NCI-H748 (cell line): ENCODE measurements around the gene CPM.
A peak's percentile ranks its signal among the peaks of the same experiment; 100 is the strongest.

ENCODE experiments used
- DNase-seq: peaks from one replicate; lab custom pipeline; 2025; ENCODE audit not compliant: unreplicated experiment; lab: John Stamatoyannopoulos, UW

Gene CPM

DNA sequence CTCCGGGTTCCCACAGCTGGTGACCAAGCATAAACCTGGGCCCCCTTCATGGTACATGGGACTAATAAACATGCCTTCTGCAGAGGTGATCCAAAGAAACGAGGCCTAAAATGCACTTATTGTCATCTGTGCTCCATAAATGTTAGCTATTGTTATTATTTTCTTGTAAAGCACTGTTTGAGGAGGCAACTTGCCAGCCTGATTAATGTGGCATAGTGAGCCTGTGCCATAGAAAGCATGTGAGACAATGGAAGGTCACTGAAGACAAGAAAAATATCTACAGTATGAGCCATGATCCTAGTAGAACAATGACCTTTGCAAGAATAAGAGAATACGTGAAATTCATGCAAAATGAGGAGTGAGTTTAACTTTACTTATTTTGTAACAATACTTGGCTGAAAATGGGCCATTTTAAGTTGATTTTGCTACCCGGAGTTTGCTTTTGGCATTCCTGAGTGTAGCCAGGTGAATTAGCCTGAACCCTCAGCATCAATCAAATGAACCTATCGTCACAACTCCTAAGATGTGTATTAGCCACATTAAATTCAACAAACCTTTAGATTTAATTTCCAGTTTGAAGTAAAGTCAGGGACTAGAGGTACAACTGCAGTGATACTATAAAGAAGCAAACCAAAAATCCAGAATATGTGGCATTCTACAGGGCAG, 52.2 kb downstream of the CPM start:
- DNase-seq, result no peak

DNA sequence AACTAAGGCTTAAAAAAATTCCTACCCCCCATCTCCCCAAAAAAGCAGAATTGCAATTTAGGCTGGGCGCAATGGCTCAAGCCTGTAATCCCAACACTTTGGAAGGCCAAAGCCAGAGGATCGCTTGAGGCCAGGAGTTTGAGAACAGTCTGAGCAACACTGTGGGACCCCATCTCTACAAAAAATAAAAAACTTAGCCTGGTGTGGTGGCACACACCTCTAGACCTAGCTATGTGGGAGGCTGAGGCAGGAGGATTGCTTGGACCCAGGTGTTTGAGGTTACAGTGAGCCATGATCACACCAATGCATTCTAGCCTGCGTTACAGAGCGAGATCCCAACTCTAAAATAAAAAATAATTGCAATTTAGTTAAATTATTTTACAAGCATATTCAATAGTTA, 54.1 kb downstream of the CPM start:
- DNase-seq, result no peak

DNA sequence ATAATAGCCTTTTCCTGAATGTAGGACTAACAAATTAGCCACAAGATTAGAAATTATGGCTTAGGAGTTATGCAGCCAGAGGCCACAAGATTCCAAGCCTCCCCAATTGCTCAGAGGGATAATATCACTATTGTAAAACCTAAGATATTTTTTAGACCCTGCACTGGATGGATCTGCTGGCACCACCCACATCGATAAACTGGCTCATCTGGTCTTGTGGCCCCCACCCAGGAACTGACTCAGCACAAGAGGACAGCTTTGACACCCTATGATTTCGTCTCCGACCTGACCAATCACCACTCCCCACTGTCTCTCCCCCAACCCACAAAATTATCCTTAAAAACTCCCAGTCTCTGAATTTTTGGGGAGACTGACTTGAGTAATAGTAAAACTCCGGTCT, 54.7 kb downstream of the CPM start:
- no peak for DNase-seq

DNA sequence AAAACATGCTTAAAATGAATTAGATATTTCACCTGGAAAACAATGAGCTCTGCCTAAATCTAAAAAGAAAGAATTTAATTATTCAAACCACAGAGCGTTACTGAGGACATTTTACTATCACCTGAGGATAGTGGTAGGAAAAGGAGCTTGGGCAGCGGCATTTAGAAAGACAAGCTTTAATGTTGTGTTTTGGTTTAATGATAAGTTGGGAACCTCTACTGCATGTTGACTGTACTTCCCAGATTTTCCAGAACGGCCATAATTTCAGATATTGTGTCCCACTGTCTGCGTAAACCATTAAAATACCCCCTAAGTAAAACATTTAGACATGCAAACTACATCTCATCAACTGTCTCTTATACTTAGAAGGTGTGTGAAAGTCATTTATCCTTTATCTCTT, 55.4 kb downstream of the CPM start:
- no peak for DNase-seq

DNA sequence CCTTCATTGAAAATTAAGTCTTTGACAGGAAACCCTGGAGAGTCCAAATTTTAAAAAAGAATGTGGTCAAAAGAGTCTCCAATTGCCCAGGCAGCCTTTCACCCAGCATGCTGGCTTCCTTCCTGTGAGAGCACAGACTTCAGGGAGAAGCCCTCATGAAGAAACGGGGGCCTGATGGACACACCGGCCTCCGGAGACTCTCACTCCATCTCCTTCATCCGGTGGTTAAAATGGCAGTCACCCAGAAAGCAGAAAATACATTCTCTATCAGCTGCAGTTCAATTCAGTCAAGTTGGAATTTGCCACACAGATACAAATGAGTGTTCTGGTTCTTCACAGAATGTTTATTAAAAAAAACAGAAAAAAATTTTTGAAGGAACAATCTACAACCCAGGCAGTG, 56.5 kb downstream of the CPM start:
- DNase-seq, result no peak

DNA sequence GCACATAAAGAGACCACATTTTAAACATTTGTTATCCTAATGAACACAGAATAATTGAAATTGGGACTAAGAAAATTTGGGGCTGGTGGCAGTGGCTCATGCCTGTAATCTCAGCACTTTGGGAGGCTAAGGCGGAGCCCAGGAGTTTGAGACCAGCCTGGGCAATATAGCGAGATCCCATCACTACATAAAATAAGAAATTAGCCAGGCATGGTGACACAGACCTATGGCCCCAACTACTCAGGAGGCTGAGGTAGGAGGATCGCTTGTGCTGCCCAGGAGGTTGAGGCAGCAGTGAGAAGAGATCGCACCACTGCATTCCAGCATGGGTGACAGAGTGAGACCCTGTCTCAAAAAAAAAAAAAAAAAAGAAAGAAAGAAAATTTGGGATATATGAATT, 59.7 kb downstream of the CPM start:
- no peak for DNase-seq

DNA sequence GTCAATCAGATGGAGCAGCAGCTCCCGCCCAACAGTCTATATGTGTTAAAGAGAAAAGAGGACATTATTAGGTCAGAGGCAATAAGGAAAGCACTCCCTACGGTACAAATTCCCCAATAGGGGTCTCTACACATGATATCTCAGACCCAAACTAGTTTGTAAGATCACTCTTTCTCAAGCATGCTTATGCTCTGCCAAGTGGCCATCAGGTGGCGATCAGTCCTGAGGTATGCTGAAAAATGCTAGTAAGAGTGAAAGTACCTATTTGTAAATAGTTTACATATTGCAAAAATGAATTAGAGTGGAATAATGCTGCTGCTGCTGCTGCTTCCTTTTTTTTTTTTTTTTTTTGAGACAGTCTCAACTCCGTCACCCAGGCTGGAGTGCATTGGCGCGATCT, 61.0 kb downstream of the CPM start:
- DNase-seq, result no peak

DNA sequence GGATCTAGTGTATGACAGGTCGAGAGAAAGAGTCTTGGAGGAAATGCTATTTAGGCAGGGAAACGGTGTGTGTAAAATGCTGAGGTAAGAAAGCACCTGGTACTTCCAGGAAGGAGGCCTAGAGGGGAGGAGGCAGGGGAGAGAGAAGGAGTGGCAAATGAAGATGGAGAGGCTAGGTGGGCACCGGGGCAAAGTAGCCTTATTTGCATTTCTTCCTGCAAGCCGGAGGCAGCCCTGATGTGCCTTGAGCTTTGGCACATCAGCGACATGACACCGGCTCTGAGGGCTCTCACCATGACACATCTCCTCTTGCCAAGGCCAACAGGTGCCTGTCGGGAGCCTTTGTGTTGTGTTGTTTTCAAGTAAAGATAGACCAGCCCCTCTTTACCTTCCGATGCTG, 61.6 kb downstream of the CPM start:
- DNase-seq, result no peak

DNA sequence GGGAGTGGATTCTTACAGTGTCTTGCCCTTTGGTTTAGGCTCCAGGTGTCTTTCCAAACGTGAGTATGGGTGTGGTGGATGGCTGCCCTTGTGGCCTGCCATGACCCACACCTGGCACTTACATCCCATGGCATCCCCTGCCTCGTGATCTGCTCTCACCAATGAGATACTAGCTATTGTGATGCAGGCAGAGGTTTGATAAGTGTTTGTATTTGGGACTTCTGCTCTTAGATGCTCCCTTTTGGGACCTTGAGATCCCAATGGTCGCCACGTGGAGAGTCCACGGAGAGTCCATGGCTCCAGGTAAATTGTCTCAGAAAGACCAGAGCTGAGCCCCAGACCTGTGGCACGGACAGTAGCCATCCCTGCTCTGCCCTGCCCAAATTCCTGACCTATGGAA, 62.5 kb downstream of the CPM start:
- DNase-seq, result no peak

DNA sequence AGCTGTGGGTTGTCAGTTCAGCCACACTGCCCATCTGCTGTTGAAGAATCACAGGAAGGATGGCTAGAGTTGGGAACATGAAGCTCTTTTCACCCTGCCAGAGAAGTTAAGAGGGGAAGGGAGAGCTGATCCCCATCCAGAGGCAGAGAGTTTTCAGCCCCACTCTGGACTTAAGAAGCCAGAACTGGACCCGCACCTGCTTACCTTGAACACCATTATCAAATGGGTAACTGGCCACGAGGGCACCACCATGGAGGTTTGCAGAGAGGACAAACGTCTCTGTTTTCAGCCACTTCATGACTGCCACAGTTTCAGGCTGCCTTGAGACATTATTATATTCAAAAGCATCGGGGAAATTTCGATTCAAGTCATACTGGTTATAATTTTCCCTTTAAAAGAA, 63.0 kb downstream of the CPM start:
- no peak for DNase-seq

DNA sequence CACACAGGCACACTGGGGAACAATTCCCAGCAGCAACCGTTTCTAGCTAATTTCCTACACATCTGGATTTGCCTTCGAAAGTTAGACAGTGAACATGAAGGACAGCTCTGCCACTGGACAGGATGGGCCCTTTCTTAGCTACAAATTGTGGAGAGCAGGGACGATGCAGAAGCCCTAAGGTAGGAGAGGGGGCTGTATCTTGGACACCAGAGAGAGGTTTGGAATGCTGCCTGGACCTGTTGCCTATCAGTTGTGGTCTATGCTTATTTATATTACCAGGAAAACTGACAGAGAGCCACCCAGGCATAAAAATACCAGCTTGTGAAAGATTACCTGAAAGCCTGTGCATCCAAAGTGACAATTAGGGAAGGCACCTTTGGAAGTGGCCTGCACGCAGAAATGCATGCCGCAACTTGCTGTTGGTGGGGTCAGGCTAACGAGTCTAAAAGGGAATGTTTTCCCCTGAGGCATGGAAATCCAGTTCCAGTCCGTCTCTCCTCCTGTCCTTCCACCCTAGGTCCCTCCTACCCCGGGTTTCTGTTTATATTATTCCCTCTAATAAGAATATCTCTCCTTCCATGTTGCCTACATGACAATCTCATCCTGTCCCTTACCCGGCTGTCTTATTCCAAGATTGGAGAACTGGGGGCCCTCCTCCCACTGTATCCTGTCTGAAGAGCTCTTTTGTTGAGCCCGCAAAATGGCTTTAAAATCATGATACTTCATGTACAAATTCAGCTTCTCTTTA, 64.8 kb downstream of the CPM start:
- no peak for DNase-seq

DNA sequence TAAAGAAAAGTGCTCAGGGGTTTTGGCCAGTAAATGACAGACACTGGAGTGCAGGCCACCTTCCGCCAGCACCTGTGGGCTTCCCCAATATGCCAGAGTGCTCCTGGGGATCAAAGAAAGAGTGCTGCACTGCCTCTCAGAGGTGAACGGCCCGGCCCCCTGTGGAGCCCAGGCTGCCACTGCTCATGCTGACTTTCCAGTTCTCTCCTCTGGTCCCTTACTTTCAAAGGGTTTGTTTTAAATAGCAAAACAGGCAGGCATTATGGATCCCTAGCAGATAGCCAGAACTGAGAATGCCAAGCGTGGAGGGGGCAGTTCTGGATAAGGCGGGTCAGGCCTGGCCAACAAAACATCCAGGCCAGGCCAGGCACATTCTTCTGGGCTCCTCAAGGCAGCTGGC, 65.4 kb downstream of the CPM start:
- DNase-seq, result no peak

DNA sequence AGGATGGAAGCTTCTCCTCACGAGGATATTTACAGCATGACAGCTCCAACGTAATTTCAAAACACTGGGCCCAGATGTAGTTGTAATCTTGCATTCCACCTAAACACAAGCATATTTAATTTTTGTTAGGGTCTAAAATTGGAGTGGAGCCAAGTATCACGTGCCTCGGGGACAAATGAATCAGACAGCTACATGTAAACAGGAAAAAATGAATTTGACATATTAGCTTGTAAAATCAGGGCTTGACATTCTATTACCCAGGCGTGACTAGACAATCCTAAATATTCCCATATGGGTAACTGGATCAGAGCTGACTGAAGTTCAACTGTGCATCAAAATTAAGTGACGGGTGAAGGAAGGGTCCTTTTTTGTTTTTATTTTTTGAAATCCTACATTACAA, 66.0 kb downstream of the CPM start:
- DNase-seq, result no peak

DNA sequence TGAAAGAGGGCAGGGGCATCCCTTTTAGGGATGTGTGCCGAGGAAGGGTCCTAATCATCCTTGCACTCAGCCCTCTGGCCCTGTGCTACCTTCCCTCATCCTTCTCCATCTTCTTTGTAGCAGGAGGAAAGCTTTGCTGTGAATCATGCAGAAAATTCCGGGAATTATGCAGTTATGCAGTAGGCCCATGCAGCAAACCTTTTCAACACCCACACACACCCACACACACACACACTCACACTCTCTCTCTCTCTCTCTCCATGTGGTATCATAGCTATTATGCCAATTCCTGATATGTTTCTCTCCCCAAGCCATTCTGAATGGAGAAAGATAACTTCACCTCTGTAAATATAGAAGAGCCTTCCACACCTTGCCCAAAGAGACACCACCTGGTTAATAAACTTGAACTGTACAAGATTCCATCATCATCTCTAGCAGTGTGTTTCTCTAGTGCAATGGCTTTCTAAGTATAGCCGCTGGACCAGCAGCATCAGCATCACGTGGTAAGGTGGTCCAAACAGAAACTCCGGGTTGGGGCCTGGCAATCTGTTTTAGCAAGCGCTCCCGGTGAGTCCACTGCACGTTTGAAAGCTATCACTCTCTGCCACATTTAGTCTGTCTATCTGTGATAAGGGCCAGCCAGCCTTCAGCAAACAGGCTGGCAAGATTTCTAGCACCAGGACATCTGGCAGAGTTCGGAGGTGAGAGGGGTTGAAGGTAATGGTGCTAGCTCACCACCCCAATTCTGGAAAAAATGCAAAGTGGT, 67.4 kb downstream of the CPM start:
- DNase-seq, result no peak

DNA sequence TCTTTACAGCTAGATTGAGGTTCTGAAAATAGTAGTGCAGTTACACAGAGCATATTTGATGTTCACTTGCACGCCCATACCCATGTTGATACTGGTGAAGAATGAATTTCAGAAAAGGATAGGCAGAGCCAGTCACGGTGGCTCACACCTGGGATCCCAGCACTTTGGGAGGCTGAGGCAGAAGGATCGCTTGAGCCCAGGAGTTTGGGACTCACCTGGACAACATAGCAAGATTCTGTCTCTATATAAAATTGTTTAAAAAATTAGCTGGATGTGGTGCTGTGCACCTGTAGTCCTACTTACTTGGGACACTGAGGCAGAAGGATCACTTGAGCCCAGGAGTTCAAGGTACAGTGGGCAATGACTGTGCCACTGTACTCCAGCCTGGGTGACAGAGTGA, 68.4 kb downstream of the CPM start:
- no peak for DNase-seq

DNA sequence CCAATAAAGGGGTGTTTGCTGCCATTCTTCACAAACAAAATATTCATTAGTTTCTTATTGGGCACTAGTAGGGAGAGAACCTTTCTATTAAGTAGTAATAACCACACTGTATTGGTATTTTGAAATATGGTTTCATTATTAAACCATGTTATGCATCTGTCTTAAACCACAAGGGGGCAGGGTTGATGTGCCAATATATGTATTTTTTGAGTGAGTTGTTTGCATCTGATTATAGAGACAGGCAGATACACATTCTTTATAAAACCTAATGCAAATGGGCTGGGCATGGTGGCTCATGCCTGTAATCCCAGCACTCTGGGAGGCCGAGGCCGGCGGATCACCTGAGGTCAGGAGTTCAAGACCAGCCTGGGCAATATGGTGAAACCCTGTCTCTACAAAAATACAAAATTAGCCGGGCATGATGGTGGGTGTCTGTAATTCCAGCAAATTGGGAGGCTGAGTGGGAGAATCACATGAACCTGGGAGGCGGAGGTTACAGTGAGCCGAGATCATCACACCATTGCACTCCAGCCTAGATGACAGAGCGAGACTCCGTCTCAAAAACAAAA, 69.0 kb downstream of the CPM start:
- DNase-seq, result peak; percentile 55

DNA sequence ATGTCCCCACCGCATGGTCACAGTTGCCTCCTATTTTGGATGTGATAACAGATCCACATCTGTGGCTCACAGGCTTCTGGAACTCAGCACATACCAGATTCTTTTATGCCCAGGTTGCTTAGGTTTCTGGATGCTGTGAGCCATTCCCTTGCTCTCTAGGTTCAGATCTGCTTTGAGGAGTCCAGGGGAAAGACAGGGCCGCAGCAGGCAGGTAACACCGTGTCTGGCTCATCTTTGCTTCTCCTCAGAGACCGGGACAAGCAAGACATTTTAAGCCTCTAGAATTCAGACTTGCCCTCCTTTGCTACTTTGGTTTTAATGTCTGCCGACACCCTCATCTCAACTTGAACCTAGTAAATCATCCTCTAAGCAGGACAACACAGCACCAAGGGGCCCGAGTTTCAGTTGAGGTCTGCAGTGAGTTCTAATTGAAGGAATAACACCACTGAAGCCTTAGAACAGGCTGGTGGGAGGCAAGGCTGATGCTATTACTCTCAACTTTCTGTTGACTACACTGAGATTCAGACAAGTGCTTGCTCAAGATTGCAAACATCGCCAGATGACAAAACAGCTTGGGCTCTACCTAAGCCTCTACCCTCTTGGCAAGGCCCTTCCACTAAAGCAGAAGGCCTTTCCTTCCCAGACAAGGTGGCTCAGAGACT, 69.7 kb downstream of the CPM start:
- no peak for DNase-seq

DNA sequence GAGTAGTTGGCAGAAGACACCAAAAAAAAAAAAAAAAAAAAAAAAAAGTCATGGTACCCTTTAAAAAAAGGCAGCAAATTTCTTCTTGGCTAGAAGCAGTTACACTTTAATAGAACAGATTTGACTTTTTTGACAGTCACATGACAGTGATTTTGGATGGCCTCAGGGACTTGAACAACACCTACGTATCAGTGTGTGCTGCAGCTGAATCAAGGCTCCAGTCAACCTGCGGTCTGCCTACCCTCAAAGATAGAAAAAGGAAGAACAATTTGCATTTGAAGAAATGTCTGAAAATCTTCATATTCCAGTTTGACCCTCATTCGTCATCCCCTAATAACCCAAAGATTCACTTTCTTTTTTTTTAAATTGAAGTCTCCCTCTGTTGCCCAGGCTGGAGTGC, 71.1 kb downstream of the CPM start:
- no peak for DNase-seq

DNA sequence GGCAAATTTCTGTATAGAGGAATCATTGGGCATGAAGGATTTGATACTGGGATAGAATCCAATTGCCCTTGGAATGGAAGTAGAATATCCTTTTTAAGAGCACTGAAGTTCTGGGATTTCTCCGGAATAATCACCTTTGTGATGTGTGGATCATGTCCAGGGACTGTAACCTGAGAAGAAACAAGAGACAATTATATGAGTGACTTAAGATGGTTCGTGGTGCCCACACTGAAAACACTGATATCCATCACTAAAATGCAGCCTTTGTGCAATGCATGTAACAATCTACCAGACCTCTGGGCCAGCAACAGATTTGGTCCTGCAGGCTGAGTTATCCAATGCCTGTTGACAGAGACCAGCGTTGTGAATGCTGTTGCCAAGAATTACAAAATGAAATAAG, 76.5 kb downstream of the CPM start:
- DNase-seq, result no peak

DNA sequence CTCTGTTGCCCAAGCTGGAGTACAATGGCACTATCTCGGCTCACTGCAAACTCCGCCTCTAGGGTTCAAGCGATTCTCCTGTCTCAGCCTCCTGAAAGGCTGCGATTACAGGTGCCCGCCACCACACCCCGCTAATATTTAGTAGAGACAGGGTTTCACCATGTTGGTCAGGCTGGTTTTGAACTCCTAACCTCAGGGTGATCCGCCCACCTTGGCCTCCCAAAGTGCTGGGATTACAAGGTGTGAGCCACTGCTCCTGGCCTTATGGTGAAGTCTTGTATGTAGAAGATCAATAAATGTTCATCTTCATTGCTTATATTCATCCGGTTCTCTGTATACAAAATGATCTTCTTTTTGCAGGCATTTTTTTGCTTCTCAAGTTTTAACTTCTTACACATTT, 77.2 kb downstream of the CPM start:
- no peak for DNase-seq

DNA sequence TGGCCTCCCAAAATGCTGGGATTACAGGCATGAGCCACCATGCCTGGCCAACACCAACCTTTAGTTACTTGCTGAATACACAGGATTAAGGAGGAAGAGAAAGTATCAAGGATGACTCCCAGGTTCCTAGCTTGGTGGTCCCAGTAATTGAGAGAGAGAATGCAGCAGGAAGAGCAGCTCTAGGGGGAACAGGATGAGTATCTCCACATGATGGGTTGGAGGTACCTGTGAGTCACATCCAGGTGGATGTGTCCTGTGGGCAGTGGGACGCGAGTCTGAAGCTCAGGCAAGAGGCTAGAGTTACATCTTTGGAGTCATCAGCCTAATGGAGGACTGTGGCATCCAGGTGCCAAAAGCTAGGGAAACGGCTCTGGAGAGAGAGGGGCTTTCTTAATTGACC, 77.9 kb downstream of the CPM start:
- no peak for DNase-seq
